ENCODE data around the gene PARD3.
"Not testable (repeated sequence)": the region's sequence is repeated elsewhere in the genome, so short reads cannot be mapped to it uniquely, and the experiment has no call there.

PARD3 gene

DNA sequence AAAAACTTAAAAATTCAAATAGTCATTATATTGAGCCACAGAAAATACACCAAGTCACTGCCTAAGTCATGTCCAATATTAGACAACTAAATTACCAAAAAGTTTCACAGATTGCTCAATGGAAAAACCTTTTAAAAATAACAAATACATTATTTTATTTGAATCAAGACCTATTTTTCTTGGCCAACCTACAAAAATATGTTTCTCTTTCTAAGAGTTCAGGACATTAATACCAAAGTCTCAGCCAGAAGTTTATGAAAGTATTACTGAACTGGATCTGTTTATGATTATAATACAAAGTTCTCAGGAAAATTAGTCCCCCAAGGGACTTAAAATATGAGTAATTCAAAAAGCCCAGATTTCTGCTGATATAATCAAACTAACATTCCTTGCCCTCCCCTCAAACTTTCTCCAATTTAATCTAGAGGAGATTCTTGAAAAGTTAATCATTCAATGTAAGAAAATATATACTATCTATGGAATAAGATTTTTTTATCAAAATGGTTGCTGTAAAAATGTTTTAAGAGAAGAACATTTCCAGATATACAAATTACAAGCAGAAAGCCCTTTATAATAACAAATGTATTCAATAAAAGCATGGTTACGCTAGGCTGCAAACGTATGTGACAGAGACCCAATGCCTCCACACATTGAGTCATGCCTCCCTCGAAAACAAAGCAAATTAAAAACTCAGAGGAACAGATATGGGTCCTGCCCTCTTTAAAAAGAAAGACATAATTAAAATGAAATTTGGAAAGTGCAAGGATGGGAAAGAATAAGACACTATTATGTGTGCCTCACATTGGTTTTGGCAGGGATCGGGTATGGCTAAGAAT lies 381.6 kb downstream of the PARD3 start:
- no peak for TF ChIP-seq CTCF (IDR thresholded peaks at IDR 0.05; ENCODE audit: low read depth, low read length)
- H3K4me3 ChIP-seq (replicated peaks in 1 of 2; ENCODE audit: low read depth in 2 of 2, low read length in 2 of 2) = no peak overlapping the region
- peak; percentile 81 to 93 for DNase-seq (ENCODE audit: low read depth in 2 of 2)

DNA sequence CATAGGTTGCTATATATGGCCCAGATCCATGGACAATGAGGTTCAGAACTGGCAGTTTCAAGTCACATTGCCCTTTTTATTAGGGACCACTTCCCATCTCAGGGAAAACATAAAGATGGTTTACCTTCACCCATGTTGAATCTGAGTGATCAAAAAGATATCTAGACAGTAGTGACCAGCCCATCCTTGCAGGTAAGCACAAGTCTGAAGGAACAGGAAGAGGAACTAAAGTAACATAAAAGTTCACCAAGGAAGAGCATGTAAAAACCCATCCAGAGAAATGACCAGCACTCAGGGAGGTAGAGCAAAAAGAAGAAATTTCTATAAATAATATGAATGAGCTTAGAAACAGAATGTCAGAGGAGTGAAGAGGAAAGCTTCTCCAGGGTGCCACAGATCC lies 382.5 kb downstream of the PARD3 start:
- no peak for DNase-seq (ENCODE audit: low read depth in 2 of 2)
- no peak overlapping the region for H3K4me3 ChIP-seq (replicated peaks in 1 of 2; ENCODE audit: low read depth in 2 of 2, low read length in 2 of 2)
- no peak for TF ChIP-seq CTCF (IDR thresholded peaks at IDR 0.05; ENCODE audit: low read depth, low read length)

- peak in 1 of 2 donors; percentile 19 for DNase-seq (ENCODE audit: low read depth in 2 of 2)
- TF ChIP-seq CTCF (IDR thresholded peaks at IDR 0.05; ENCODE audit: low read depth, low read length) = no peak
Observed at GRCh38 chr10:34430685-34431084, 384.4 kb downstream of the PARD3 start.

DNA sequence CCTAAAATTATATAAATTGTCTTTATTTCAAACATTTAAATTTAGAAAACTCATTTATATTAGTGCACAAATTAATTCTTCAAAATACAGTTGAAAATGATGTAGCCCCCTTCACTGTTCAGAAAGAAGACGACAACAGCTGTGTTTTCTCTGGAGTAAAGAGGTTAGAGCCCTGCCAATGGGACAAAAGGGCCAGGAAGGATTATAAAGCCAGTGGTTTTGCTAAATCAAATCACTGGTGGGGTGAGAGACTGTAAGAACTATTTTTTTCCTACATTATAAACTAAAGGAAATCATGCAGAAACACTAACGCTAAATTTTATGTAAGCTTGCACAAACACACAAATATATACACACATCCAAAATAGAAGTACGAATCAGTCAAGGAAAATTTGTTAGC lies 386.6 kb downstream of the PARD3 start:
- no peak overlapping the region for H3K4me3 ChIP-seq (replicated peaks in 1 of 2; ENCODE audit: low read depth in 2 of 2, low read length in 2 of 2)
- no peak for DNase-seq (ENCODE audit: low read depth in 2 of 2)
- TF ChIP-seq CTCF (IDR thresholded peaks at IDR 0.05; ENCODE audit: low read depth, low read length) = no peak

More at GRCh38 chr10:34430685-34431084, 384.4 kb downstream of the PARD3 start:
- no peak overlapping the region for H3K4me3 ChIP-seq (replicated peaks in 1 of 2; ENCODE audit: low read depth in 2 of 2, low read length in 2 of 2)

- TF ChIP-seq CTCF (IDR thresholded peaks at IDR 0.05; ENCODE audit: low read depth, low read length) = no peak
Observed at GRCh38 chr10:34427911-34428216, 387.2 kb downstream of the PARD3 start.

GRCh38 chr10:34427158-34427910 lies 387.8 kb downstream of the PARD3 start:
- not testable (repeated sequence) for DNase-seq (ENCODE audit: low read depth in 2 of 2); H3K4me3 ChIP-seq (replicated peaks in 1 of 2; ENCODE audit: low read depth in 2 of 2, low read length in 2 of 2)

More at GRCh38 chr10:34427911-34428216, 387.2 kb downstream of the PARD3 start:
- no peak overlapping the region for H3K4me3 ChIP-seq (replicated peaks in 1 of 2; ENCODE audit: low read depth in 2 of 2, low read length in 2 of 2)
- no peak for DNase-seq (ENCODE audit: low read depth in 2 of 2)

DNA sequence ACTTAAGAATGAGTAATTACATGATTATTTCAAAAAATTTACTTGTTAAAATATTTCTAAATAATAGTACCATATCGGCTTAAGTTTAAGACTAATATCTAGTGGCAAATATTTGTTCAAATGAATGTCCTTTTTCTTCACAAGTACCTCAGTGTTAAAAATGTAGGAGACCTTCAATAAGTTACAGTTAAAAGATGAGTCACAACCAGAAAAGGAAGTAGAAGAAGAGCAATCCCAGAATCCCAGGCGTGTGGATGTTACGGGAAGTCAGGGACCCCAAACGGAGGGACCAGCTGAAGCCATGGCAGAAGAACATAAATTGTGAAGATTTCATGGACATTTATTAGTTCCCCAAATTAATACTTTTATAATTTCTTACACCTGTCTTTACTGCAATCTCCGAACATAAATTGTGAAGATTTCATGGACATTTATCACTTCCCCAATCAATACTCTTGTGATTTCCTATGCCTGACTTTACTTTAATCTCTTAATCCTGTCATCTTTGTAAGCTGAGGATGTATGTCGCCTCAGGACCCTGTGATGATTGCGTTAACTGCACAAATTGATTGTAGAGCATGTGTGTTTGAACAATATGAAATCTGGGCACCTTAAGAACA lies 388.4 kb downstream of the PARD3 start:
- DNase-seq (ENCODE audit: low read depth in 2 of 2); H3K4me3 ChIP-seq (replicated peaks in 1 of 2; ENCODE audit: low read depth in 2 of 2, low read length in 2 of 2): not testable (repeated sequence)
